Lower leg skin (tissue), 4 donors: Measurements from ENCODE around the gene C1orf21. TPM values are rescaled to one million over a fixed set of nuclear protein-coding genes. Genes with fewer than 3 reads are reported as not detected.

Source experiments
- DNase-seq, 2 donors: peaks; one replicate each; pipeline ENCODE4 v3.0.0-alpha.2; 2019; ENCODE audit warnings: low spot score in 2 of 2
- H3K4me3 ChIP-seq: fragments of 200-600 bp; sonication (generic); 2 replicates; pipeline ENCODE4 v1.5.1; 2017; ENCODE audit warnings: mild to moderate bottlenecking, low read depth; ENCODE audit not compliant: poor library complexity, severe bottlenecking
- CTCF ChIP-seq, 3 donors: fragments of 450-650 bp; IDR thresholded peaks; one replicate each; pipeline ENCODE4 v1.5.1; 2016; ENCODE audit warnings: antibody characterized with exemption in 3 of 3, mild to moderate bottlenecking in 3 of 3, moderate library complexity in 2 of 3
- POLR2A ChIP-seq, 2 donors: fragments of 450-650 bp; IDR thresholded peaks; one replicate each; pipeline ENCODE4 v1.6.1; 2016 to 2017; ENCODE audit warnings: antibody characterized with exemption in 2 of 2, mild to moderate bottlenecking in 1 of 2, moderate library complexity in 1 of 2
- WGBS, 2 donors: methylation state at CpG; one replicate each; pipeline ENCODE4 v1.1.5; 2018; 5-methylcytosine and 5-hydroxymethylcytosine counted together
- intact Hi-C: fragments of 100-400 bp; cut with DNase I; formaldehyde crosslinking; loops from one replicate; pipeline ENCODE4 v1.15.0; 2023; ENCODE audit warnings: low total_unique reads
- total RNA-seq, 4 donors: library from RNA; depleted of rRNA; stranded (reverse); fragments of >200 nt; gene quantifications; one replicate each; pipeline ENCODE4 v1.1.0, GENCODE V29; 2016

The C1orf21 gene
- total RNA-seq, 4 donors from 2014 or later: 37.6 to 79.4 (median 56.2) TPM

GRCh38 chr1:184406479-184406878 lies 19.6 kb downstream of the C1orf21 start:
- TF ChIP-seq POLR2A (IDR thresholded peaks at IDR 0.05) (no peak), CTCF (IDR thresholded peaks at IDR 0.05) (no peak)
- intact Hi-C loops: no loop called here
- no peak for DNase-seq
- H3K4me3 ChIP-seq: no peak overlapping the region

GRCh38 chr1:184407816-184408510 lies 21.1 kb downstream of the C1orf21 start:
- 79 to 82% methylated on average over 5 of the region's 5 CpGs for WGBS, 2 donors
- DNase-seq: no peak
- no peak overlapping the region for H3K4me3 ChIP-seq
- intact Hi-C loops: no loop called here
- no peak for TF ChIP-seq POLR2A (IDR thresholded peaks at IDR 0.05)

GRCh38 chr1:184408580-184408979 lies 21.8 kb downstream of the C1orf21 start:
- intact Hi-C loops: no loop called here
- WGBS, 2 donors: 81 to 86% methylated on average over 2 of the region's 2 CpGs
- H3K4me3 ChIP-seq: no peak overlapping the region
- no peak for TF ChIP-seq CTCF (IDR thresholded peaks at IDR 0.05)
- TF ChIP-seq POLR2A (IDR thresholded peaks at IDR 0.05): no peak
- no peak for DNase-seq

GRCh38 chr1:184409011-184409410 lies 22.2 kb downstream of the C1orf21 start:
- no peak overlapping the region for H3K4me3 ChIP-seq
- 58 to 67% methylated on average over 3 of the region's 3 CpGs for WGBS, 2 donors
- TF ChIP-seq POLR2A (IDR thresholded peaks at IDR 0.05) (no peak), CTCF (IDR thresholded peaks at IDR 0.05) (no peak)
- intact Hi-C loops: no loop called here
- no peak for DNase-seq

- no peak overlapping the region for H3K4me3 ChIP-seq
- DNase-seq: no peak
- intact Hi-C loops: no loop called here
- WGBS, 2 donors: 96 to 100% methylated on average over 1 of the region's 1 CpG
- TF ChIP-seq POLR2A (IDR thresholded peaks at IDR 0.05): no peak
- no peak for TF ChIP-seq CTCF (IDR thresholded peaks at IDR 0.05)
Observed at GRCh38 chr1:184412472-184412871, 25.6 kb downstream of the C1orf21 start.

GRCh38 chr1:184416481-184416880 lies 29.7 kb downstream of the C1orf21 start:
- H3K4me3 ChIP-seq: no peak overlapping the region
- no peak for DNase-seq
- WGBS, 2 donors: 29 to 49% methylated on average over 2 of the region's 2 CpGs
- intact Hi-C loops: no loop called here
- TF ChIP-seq POLR2A (IDR thresholded peaks at IDR 0.05): no peak
- TF ChIP-seq CTCF (IDR thresholded peaks at IDR 0.05): no peak
